Fibroblast of lung (primary cell): ENCODE measurements around the gene DCAF16.

Experiments used
- CTCF ChIP-seq, 2 donors: IDR thresholded peaks in 1 of 2; conservative IDR thresholded peaks in 1 of 2; 1 replicate in 1 of 2; 2 replicates in 1 of 2; pipeline ENCODE4 v1.5.1; 2011 to 2012; ENCODE audit warnings: low read length in 2 of 2, control low read depth in 1 of 2, inconsistent platforms in 1 of 2, low read depth in 1 of 2, mild to moderate bottlenecking in 1 of 2
- EZH2 ChIP-seq: IDR thresholded peaks from 2 replicates; pipeline ENCODE4 v1.5.1; 2012; ENCODE audit warnings: low read length, control low read depth, mild to moderate bottlenecking; ENCODE audit errors: missing control alignments

- no peak for TF ChIP-seq CTCF (conservative IDR thresholded peaks at IDR 0.05 in 1 of 2, IDR thresholded peaks at IDR 0.05 in 1 of 2; ENCODE audit: low read depth in 1 of 2, low read length in 2 of 2)
- TF ChIP-seq EZH2, result no peak
Observed at GRCh38 chr4:17760626-17761025, 49.9 kb downstream of the DCAF16 start.
